ENCODE results near the gene ARHGEF11.

GRCh38 chr1:156970017-156970416 is 75.5 kb downstream of the ARHGEF11 start:
- TF ChIP-seq CTCF (conservative IDR thresholded peaks at IDR 0.05) (peak; percentile 56), EZH2 (IDR thresholded peaks at IDR 0.05; ENCODE audit: low read depth) (no peak)
